ENCODE data around the gene SQOR.

DNA sequence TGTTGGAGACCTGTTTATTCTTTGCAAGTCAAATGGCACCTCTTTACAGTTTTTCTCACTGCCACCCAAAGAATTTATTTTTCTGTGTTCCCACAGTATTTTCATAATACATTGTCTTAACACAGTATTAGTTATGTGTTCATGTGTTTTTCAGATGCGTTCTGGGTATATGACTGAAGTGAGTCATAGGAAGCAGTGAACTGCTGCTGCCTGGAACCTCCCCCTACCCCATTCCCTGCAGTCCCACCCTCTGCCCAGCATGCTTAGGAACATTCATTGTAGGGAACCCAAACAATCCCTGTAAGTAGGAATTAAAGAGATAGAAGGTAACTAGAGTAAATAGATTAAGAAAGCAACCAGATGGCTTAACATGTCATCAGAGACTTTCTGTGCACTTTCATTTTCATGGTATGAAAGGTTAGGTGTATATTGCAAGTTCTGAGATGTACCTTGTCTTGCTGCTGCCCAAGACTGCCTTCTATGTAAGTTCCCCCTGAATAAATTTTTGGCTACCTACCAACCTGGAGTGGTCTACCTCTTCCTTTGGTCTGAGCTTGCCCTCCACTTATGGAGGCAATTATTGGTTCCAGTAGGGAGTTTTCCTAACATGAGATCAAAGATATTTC lies 21.9 kb upstream of the SQOR start:
- TF ChIP-seq, protein P1, sequence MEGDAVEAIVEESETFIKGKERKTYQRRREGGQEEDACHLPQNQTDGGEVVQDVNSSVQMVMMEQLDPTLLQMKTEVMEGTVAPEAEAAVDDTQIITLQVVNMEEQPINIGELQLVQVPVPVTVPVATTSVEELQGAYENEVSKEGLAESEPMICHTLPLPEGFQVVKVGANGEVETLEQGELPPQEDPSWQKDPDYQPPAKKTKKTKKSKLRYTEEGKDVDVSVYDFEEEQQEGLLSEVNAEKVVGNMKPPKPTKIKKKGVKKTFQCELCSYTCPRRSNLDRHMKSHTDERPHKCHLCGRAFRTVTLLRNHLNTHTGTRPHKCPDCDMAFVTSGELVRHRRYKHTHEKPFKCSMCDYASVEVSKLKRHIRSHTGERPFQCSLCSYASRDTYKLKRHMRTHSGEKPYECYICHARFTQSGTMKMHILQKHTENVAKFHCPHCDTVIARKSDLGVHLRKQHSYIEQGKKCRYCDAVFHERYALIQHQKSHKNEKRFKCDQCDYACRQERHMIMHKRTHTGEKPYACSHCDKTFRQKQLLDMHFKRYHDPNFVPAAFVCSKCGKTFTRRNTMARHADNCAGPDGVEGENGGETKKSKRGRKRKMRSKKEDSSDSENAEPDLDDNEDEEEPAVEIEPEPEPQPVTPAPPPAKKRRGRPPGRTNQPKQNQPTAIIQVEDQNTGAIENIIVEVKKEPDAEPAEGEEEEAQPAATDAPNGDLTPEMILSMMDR (IDR thresholded peaks at IDR 0.05): no peak
- TF ChIP-seq EP300 (IDR thresholded peaks at IDR 0.05): no peak
- TF ChIP-seq POLR2AphosphoS5 (IDR thresholded peaks at IDR 0.05): no peak

Data from gastroesophageal sphincter (tissue), 3 donors.